ENCODE measurements around the gene FLNB.

DNA sequence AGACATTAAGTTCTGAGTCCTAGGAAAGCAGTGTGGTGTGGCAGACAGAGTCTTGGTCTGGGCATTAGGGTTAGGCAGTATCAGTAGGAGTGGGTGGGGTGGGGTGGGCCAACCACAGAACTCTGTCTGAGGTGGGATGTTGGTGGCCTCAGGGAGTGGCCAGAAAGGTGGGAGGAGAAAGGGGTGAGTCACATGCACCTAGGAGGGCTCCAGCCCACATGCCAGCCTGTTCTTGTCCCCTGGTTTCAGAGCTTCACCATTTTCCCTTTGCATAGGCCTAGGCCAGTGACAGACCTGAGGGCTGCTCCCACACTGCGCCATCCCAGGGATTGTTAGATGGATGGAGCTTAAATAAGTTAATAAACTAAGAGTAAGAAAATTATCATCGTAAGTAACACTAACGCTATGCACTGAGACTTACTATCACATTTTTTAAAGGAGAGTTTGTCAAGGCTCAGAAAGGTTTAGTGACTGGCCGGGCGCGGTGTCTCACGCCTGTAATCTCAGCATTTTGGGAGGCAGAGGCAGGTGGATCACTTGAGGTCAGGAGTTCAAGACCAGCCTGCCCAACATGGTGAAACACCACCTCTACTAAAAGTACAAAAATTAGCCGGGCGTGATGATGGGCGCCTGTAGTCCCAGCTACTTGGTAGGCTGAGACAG is 168.7 kb downstream of the FLNB start:
- no peak for TF ChIP-seq POLR2A (IDR thresholded peaks at IDR 0.05; ENCODE audit: low read length)
- no peak for TF ChIP-seq GATA1 (IDR thresholded peaks at IDR 0.05; ENCODE audit: low read depth, low read length)
